Adipocyte (in vitro differentiated cells): ENCODE data around the gene DLGAP1.
A peak's percentile ranks its signal among the peaks of the same experiment; 100 is the strongest.
"Not testable (repeated sequence)": the region's sequence is repeated elsewhere in the genome, so short reads cannot be mapped to it uniquely, and the experiment has no call there.

Experiments used
- DNase-seq: peaks from one replicate; pipeline ENCODE4 v3.0.0-alpha.2; 2015; ENCODE audit warnings: low read depth
- H3K27me3 ChIP-seq: replicated peaks from 2 replicates; pipeline ENCODE4 v1.7.0; 2013; ENCODE audit warnings: mild to moderate bottlenecking, low read length, moderate library complexity; ENCODE audit not compliant: control insufficient read depth, insufficient read depth
- H3K36me3 ChIP-seq: 2 replicates; pipeline ENCODE4 v1.7.0; 2013; ENCODE audit warnings: low read length, mild to moderate bottlenecking, moderate library complexity; ENCODE audit not compliant: control insufficient read depth, insufficient read depth, severe bottlenecking
- H3K4me1 ChIP-seq: 2 replicates; pipeline ENCODE4 v1.7.0; 2013; ENCODE audit warnings: mild to moderate bottlenecking, low read length, moderate library complexity; ENCODE audit not compliant: control insufficient read depth, insufficient read depth
- H3K4me3 ChIP-seq: 2 replicates; pipeline ENCODE4 v1.7.0; 2013; ENCODE audit warnings: mild to moderate bottlenecking, low read length, moderate library complexity
- H3K9ac ChIP-seq: 2 replicates; pipeline ENCODE4 v1.7.0; 2013; ENCODE audit warnings: mild to moderate bottlenecking, low read length, moderate library complexity
- H3K9me3 ChIP-seq: 2 replicates; pipeline ENCODE4 v1.7.0; 2013; ENCODE audit warnings: mild to moderate bottlenecking, low read length, moderate library complexity; ENCODE audit not compliant: control insufficient read depth

The DLGAP1 gene

GRCh38 chr18:4068552-4069158 is 386.5 kb downstream of the DLGAP1 start:
- Histone ChIP-seq H3K9ac (no peak overlapping the region), H3K9me3 (peaks cover 4% of the 10 kb centered on the region), H3K4me3 (no peak overlapping the region), H3K36me3 (no peaks in the 10 kb centered on the region), H3K27me3 (no peaks in the 10 kb centered on the region), H3K4me1 (no peaks in the 10 kb centered on the region)
- peak; percentile 78 for DNase-seq

GRCh38 chr18:4063545-4063944 is 391.6 kb downstream of the DLGAP1 start:
- Histone ChIP-seq H3K36me3 (no peaks in the 10 kb centered on the region), H3K9me3 (peaks cover 30% of the 10 kb centered on the region), H3K27me3 (no peaks in the 10 kb centered on the region), H3K9ac (no peak overlapping the region), H3K4me1 (no peaks in the 10 kb centered on the region), H3K4me3 (no peak overlapping the region)
- no peak for DNase-seq

- Histone ChIP-seq H3K4me1 (no peaks in the 10 kb centered on the region), H3K9me3 (peaks cover 30% of the 10 kb centered on the region), H3K4me3 (no peak overlapping the region), H3K36me3 (no peaks in the 10 kb centered on the region), H3K27me3 (no peaks in the 10 kb centered on the region), H3K9ac (no peak overlapping the region)
- no peak for DNase-seq
Measured at GRCh38 chr18:4060427-4061281, 394.5 kb downstream of the DLGAP1 start.

GRCh38 chr18:4058179-4058578 is 396.9 kb downstream of the DLGAP1 start:
- Histone ChIP-seq H3K4me3 (no peak overlapping the region), H3K9me3 (peaks cover 33% of the 10 kb centered on the region), H3K27me3 (no peaks in the 10 kb centered on the region), H3K36me3 (no peaks in the 10 kb centered on the region), H3K4me1 (no peaks in the 10 kb centered on the region), H3K9ac (no peak overlapping the region)
- DNase-seq, result no peak

- Histone ChIP-seq H3K36me3 (no peaks in the 10 kb centered on the region), H3K27me3 (peaks cover 21% of the 10 kb centered on the region), H3K9ac (no peak overlapping the region), H3K4me1 (no peaks in the 10 kb centered on the region), H3K9me3 (no peaks in the 10 kb centered on the region), H3K4me3 (no peak overlapping the region)
- no peak for DNase-seq
Measured at GRCh38 chr18:4040391-4041092, 414.6 kb downstream of the DLGAP1 start.

- no peaks in the 10 kb centered on the region for H3K9me3 ChIP-seq
- H3K27me3 ChIP-seq, result peaks cover 26% of the 10 kb centered on the region
- no peak for DNase-seq
- no peak overlapping the region for H3K9ac ChIP-seq
- H3K4me3 ChIP-seq, result no peak overlapping the region
- no peaks in the 10 kb centered on the region for H3K4me1 ChIP-seq
- no peaks in the 10 kb centered on the region for H3K36me3 ChIP-seq
Measured at GRCh38 chr18:4035521-4035920, 419.6 kb downstream of the DLGAP1 start.

GRCh38 chr18:4034815-4035214 is 420.3 kb downstream of the DLGAP1 start:
- H3K4me1 ChIP-seq, DNase-seq, H3K36me3 ChIP-seq, H3K4me3 ChIP-seq, H3K9me3 ChIP-seq, H3K9ac ChIP-seq: not testable (repeated sequence)
- H3K27me3 ChIP-seq, result peaks cover 26% of the 10 kb centered on the region

- Histone ChIP-seq H3K9ac (no peak overlapping the region), H3K27me3 (no peaks in the 10 kb centered on the region), H3K4me1 (no peaks in the 10 kb centered on the region), H3K9me3 (no peaks in the 10 kb centered on the region), H3K36me3 (no peaks in the 10 kb centered on the region), H3K4me3 (no peak overlapping the region)
- no peak for DNase-seq
Measured at GRCh38 chr18:4026542-4026941, 428.6 kb downstream of the DLGAP1 start.

GRCh38 chr18:4024702-4025101 is 430.4 kb downstream of the DLGAP1 start:
- no peaks in the 10 kb centered on the region for H3K9me3 ChIP-seq
- H3K27me3 ChIP-seq, result no peaks in the 10 kb centered on the region
- H3K9ac ChIP-seq, result no peak overlapping the region
- H3K4me3 ChIP-seq, result no peak overlapping the region
- no peak for DNase-seq
- H3K4me1 ChIP-seq, result no peaks in the 10 kb centered on the region
- H3K36me3 ChIP-seq, result no peaks in the 10 kb centered on the region

- H3K9ac ChIP-seq, H3K36me3 ChIP-seq, DNase-seq, H3K4me3 ChIP-seq, H3K4me1 ChIP-seq, H3K9me3 ChIP-seq, H3K27me3 ChIP-seq: not testable (repeated sequence)
Measured at GRCh38 chr18:4022749-4023148, 432.4 kb downstream of the DLGAP1 start.

- no peak overlapping the region for H3K4me3 ChIP-seq
- no peak overlapping the region for H3K9ac ChIP-seq
- no peaks in the 10 kb centered on the region for H3K27me3 ChIP-seq
- H3K9me3 ChIP-seq, result no peaks in the 10 kb centered on the region
- peaks cover 13% of the 10 kb centered on the region for H3K4me1 ChIP-seq
- H3K36me3 ChIP-seq, result no peaks in the 10 kb centered on the region
- DNase-seq, result no peak
Measured at GRCh38 chr18:4020026-4020425, 435.1 kb downstream of the DLGAP1 start.
